ENCODE measurements around the gene TM9SF3. TPM values are rescaled to one million over a fixed set of nuclear protein-coding genes. Genes with fewer than 3 reads are reported as not detected.

TM9SF3 gene
- total RNA-seq, 2 donors from 2014 or later = 46.0 to 46.7 TPM

DNA sequence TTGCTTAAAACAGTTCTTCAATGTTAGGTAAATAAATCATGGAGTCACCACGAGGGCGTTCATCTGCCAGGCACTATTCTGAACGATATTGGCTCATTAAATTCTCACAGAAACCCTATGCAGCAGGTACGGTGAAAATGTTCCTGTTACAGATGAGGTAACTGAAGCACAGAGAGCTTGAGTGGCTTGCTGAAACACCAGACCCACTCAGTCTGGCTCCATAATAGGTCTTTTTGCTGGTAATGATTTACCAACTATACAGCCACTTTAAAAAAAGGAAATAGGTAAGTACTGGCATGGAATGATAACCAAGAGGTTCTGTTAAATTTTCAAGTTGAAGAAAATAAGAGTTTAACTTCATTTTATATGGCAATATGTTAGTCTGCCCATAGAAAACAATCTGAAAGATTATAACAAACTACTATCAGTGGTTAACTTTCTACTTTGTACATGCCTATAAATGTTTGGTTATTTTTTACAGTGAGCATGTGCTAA, 1.3 kb upstream of the TM9SF3 start:
- no peaks in the 10 kb centered on the region for H3K27me3 ChIP-seq
- TF ChIP-seq, protein P1, sequence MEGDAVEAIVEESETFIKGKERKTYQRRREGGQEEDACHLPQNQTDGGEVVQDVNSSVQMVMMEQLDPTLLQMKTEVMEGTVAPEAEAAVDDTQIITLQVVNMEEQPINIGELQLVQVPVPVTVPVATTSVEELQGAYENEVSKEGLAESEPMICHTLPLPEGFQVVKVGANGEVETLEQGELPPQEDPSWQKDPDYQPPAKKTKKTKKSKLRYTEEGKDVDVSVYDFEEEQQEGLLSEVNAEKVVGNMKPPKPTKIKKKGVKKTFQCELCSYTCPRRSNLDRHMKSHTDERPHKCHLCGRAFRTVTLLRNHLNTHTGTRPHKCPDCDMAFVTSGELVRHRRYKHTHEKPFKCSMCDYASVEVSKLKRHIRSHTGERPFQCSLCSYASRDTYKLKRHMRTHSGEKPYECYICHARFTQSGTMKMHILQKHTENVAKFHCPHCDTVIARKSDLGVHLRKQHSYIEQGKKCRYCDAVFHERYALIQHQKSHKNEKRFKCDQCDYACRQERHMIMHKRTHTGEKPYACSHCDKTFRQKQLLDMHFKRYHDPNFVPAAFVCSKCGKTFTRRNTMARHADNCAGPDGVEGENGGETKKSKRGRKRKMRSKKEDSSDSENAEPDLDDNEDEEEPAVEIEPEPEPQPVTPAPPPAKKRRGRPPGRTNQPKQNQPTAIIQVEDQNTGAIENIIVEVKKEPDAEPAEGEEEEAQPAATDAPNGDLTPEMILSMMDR (IDR thresholded peaks at IDR 0.05) = no peak
- H3K4me3 ChIP-seq = peak overlapping the region; percentile 90 to 92
- peak overlapping the region; percentile 94 to 97 for H3K27ac ChIP-seq
- H3K9me3 ChIP-seq = no peaks in the 10 kb centered on the region
- no peaks in the 10 kb centered on the region for H3K36me3 ChIP-seq
- peaks cover 0 to 42% of the 10 kb centered on the region in 2 donors for H3K4me1 ChIP-seq
- no peak for DNase-seq (ENCODE audit: low spot score)

DNA sequence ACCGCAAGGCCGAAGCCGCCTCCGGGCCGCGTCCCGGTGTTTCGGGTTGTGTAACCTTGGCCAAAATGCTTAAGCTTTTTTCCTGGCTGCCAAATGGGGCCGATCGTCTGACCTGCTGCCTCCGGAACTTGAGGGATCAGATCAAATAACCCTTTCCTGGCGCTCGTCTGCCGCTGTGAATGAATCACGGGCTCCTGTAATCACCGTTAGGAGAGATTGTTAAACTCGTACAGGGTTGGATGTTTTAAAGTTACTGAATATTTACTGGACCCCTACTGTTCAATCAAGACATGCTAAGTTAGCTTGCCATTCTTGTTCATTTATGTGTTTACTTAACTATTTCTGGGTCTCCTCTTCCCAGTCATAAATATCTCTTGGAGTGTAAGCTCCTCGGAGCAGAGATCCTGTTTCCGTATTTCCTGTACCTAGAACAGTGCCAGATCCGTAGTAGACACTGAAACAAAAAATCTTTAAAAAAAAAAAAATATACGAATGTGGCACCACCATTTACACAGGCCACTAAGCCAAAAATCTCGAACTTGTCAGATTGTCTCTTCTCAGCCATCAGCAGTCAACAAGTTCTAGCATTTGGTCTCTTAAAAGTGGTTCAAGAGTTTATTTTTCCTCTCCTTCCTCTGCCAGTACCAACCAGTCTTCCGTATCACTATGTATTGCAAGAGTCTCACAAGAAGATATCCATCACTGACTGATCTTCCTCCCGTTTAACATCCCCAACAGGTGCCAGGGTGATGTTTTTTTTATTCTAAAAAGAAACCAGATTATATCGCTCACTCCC, 650 bp upstream of the TM9SF3 start:
- H3K36me3 ChIP-seq = no peaks in the 10 kb centered on the region
- peaks cover 0 to 47% of the 10 kb centered on the region in 2 donors for H3K4me1 ChIP-seq
- DNase-seq (ENCODE audit: low spot score) = peak; percentile 88
- TF ChIP-seq, protein P1 (IDR thresholded peaks at IDR 0.05) = no peak
- no peaks in the 10 kb centered on the region for H3K9me3 ChIP-seq
- H3K27ac ChIP-seq = peak overlapping the region; percentile 94 to 97
- H3K4me3 ChIP-seq = peak overlapping the region; percentile 90 to 92
- H3K27me3 ChIP-seq = no peaks in the 10 kb centered on the region

DNA sequence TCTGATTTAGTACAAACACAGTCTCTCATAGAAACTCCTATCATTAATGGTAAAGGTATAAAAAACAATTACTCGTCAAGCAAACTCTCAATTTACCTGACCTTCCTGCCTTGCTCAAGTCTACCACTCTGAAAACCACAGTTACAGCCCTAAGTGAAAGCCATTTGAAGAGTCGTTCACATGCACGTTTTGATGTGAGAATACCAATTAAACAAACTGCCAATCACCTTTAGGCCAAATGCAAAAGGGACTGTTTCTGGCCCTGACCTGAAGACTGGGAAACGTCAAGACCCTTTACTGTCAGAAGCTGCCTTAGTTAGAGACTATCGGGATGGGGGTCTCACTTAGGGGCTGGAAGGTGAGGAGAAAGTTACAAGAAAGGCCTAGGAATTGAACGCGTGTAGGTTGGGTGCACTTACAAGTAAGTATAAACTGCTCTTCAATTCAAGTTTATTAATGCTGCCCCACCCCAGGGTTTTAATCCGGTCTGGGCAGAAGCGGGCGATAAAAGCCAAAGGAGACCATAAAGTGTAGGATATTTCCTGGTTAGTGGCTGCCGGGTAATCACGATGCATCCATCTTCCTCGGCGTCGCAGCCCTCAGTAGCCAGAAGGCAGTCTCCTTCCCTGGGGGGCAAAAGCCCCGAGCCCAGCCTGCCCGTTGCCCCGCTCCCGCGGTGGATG, 935 bp downstream of the TM9SF3 start:
- H3K27me3 ChIP-seq = no peaks in the 10 kb centered on the region
- no peaks in the 10 kb centered on the region for H3K9me3 ChIP-seq
- peaks cover 0 to 63% of the 10 kb centered on the region in 2 donors for H3K4me1 ChIP-seq
- H3K27ac ChIP-seq = peak overlapping the region; percentile 94 to 97
- no peak for DNase-seq (ENCODE audit: low spot score)
- no peaks in the 10 kb centered on the region for H3K36me3 ChIP-seq
- peak overlapping the region; percentile 90 to 92 for H3K4me3 ChIP-seq
- TF ChIP-seq, protein P1 (IDR thresholded peaks at IDR 0.05) = no peak

DNA sequence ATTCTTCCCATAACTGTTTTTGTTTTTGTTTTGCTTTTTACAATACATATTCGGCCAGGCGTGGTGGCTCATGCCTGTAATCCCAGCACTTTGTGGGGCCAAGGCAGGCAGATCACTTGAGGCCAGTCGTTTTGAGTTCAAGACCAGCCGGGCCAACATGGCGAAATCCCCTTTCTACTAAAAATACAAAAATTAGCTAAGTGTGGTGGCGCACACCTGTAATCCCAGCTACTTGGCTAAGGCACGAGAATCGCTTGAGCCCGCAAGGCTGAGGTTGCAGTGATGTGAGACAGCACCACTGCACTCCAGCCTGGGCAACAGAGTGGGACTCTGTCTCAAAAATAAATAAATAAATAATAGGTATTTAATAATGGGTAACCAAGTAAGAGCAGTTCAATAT, 2.3 kb downstream of the TM9SF3 start:
- no peak overlapping the region for H3K4me3 ChIP-seq
- H3K27ac ChIP-seq = no peak overlapping the region
- H3K27me3 ChIP-seq = no peaks in the 10 kb centered on the region
- TF ChIP-seq, protein P1 (IDR thresholded peaks at IDR 0.05) = no peak
- peaks cover 0 to 75% of the 10 kb centered on the region in 2 donors for H3K4me1 ChIP-seq
- no peaks in the 10 kb centered on the region for H3K36me3 ChIP-seq
- H3K9me3 ChIP-seq = no peaks in the 10 kb centered on the region
- DNase-seq (ENCODE audit: low spot score) = no peak

DNA sequence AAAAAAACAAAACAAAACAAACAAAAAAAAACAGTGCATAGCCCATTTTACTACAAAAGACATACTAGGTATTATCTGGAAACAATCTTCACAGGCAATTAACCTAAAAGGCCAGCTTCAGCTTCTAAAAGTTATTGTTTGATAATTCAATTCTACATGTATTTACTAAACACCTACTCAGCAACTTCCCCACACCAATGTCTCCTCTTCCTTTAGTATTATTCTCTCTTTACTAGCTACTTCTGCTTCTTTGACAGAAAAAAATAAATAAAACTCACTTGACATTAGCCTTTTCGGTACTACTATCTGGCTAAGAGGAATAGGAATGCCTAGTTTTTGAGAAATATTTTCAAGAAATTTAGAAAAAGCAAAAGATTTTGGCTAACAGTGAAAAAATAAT, 2.8 kb downstream of the TM9SF3 start:
- DNase-seq (ENCODE audit: low spot score) = no peak
- Histone ChIP-seq H3K4me1 (peaks cover 0 to 78% of the 10 kb centered on the region in 2 donors), H3K9me3 (no peaks in the 10 kb centered on the region), H3K27ac (no peak overlapping the region), H3K27me3 (no peaks in the 10 kb centered on the region), H3K4me3 (no peak overlapping the region), H3K36me3 (no peaks in the 10 kb centered on the region)
- TF ChIP-seq, protein P1 (IDR thresholded peaks at IDR 0.05) = no peak
